ENCODE data around the gene C1QTNF1. TPM values are rescaled to one million over a fixed set of nuclear protein-coding genes. Genes with fewer than 3 reads are reported as not detected.

The C1QTNF1 gene
- total RNA-seq, 1 experiment from 2014 or later = 4.0 TPM

DNA sequence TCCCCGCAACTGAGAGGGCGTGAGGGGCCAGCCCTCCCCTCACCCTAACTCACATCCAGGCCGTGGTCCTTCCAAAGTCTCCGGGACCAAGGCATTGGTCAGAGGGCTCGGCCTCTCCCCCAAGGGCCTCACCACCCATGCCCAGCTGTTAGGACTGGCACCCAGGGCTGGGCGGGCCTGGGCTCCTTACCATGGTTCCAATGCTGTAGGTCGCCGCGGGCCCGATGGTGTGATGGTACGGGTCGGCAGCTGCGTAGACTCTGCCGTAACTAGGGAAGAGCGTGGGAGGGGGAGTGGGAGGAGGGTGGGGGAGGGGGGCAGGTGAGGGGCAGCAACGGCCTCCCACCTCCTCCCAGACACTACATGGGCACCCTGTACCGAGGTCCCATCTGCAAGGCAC, 70.3 kb downstream of the C1QTNF1 start:
- DNase-seq (ENCODE audit: low read depth, low spot score) (no peak), ATAC-seq (no peak)
- BruUV-seq (replicated peaks) = no TSS peak
- H3K27me3 ChIP-seq (ENCODE audit: insufficient read depth, low read length) = peaks cover 6% of the 10 kb centered on the region; the same call in 1 of the 2 replicates
- H3K27ac ChIP-seq (ENCODE audit: low read depth, low read length) = no peak overlapping the region
- TF ChIP-seq SRF (IDR thresholded peaks at IDR 0.05; ENCODE audit: low read depth) = no peak
- TF ChIP-seq YY1 (IDR thresholded peaks at IDR 0.05; ENCODE audit: extremely low read depth, insufficient replicate concordance, low read depth, low read length) = no peak
- no peak for TF ChIP-seq CBX3 (IDR thresholded peaks at IDR 0.05; ENCODE audit: low read depth)
- no peak for TF ChIP-seq POLR2A (IDR thresholded peaks at IDR 0.05; ENCODE audit: borderline replicate concordance, extremely low read depth, insufficient read depth, insufficient read length)
- TF ChIP-seq, protein P1, sequence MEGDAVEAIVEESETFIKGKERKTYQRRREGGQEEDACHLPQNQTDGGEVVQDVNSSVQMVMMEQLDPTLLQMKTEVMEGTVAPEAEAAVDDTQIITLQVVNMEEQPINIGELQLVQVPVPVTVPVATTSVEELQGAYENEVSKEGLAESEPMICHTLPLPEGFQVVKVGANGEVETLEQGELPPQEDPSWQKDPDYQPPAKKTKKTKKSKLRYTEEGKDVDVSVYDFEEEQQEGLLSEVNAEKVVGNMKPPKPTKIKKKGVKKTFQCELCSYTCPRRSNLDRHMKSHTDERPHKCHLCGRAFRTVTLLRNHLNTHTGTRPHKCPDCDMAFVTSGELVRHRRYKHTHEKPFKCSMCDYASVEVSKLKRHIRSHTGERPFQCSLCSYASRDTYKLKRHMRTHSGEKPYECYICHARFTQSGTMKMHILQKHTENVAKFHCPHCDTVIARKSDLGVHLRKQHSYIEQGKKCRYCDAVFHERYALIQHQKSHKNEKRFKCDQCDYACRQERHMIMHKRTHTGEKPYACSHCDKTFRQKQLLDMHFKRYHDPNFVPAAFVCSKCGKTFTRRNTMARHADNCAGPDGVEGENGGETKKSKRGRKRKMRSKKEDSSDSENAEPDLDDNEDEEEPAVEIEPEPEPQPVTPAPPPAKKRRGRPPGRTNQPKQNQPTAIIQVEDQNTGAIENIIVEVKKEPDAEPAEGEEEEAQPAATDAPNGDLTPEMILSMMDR (IDR thresholded peaks at IDR 0.05 in 2 of 3, conservative IDR thresholded peaks at IDR 0.05 in 1 of 3; ENCODE audit: borderline replicate concordance in 1 of 3, insufficient read depth in 1 of 3, low read depth in 2 of 3, low read length in 2 of 3) = no peak
- no peak for TF ChIP-seq EGR1 (IDR thresholded peaks at IDR 0.05; ENCODE audit: low read depth)
- no peak for TF ChIP-seq CEBPB (IDR thresholded peaks at IDR 0.05; ENCODE audit: low read depth)
- TF ChIP-seq RAD21 (IDR thresholded peaks at IDR 0.05; ENCODE audit: low read depth) = no peak
- no peak for TF ChIP-seq TCF7L2 (IDR thresholded peaks at IDR 0.05; ENCODE audit: borderline replicate concordance, extremely low read depth, insufficient read depth, insufficient read length)
- TF ChIP-seq, protein P2, sequence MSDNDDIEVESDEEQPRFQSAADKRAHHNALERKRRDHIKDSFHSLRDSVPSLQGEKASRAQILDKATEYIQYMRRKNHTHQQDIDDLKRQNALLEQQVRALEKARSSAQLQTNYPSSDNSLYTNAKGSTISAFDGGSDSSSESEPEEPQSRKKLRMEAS (IDR thresholded peaks at IDR 0.05) = no peak
- TF ChIP-seq SP1 (IDR thresholded peaks at IDR 0.05; ENCODE audit: low read depth) = no peak
- RAD21 ChIA-PET (ENCODE audit: low non-redundant PET in 1 of 2, low total read pairs in 2 of 2, uncharacterized antibody in 2 of 2, unreplicated experiment in 2 of 2) = no interaction called here
- H4K20me1 ChIP-seq (ENCODE audit: insufficient read depth) = no peaks in the 10 kb centered on the region
- no peak overlapping the region for H2AFZ ChIP-seq (ENCODE audit: low read depth, low read length, poor library complexity, severe bottlenecking)
- no peak overlapping the region for H3K4me3 ChIP-seq (replicated peaks in 1 of 2; ENCODE audit: low read depth in 1 of 2, low read length in 2 of 2)
- POLR2A ChIA-PET = no interaction called here
- H3K36me3 ChIP-seq (ENCODE audit: control insufficient read depth in 1 of 2, insufficient read depth in 2 of 2, low read length in 2 of 2) = no peaks in the 10 kb centered on the region
- H3K9me2 ChIP-seq (ENCODE audit: insufficient read depth) = no peaks in the 10 kb centered on the region
- no peaks in the 10 kb centered on the region; a peak in 1 of 4 replicates for H3K4me1 ChIP-seq (ENCODE audit: control insufficient read depth in 1 of 2, insufficient read depth in 2 of 2, low read length in 2 of 2)
- no peak overlapping the region for H3K4me2 ChIP-seq (ENCODE audit: low read length)
- no peaks in the 10 kb centered on the region for H3K9me3 ChIP-seq (ENCODE audit: control insufficient read depth in 1 of 2, insufficient read depth in 1 of 2, low read depth in 1 of 2, low read length in 2 of 2)
- intact Hi-C loops (cut with micrococcal nuclease) = no loop called here
- CTCF ChIA-PET = interaction anchor here (1.1 to 1.5 kb wide), 2 partner anchors 12 to 299 kb away, joined by 4 read pairs; no protein-coding TSS in a partner anchor
- H3K9ac ChIP-seq (ENCODE audit: low read length) = no peak overlapping the region
- no peaks in the 10 kb centered on the region for H3K79me2 ChIP-seq (ENCODE audit: insufficient read depth, low read length)

All from HCT116 (cell line).